ENCODE results near the gene FBXL13.
A peak's percentile ranks its signal among the peaks of the same experiment; 100 is the strongest.
"Not testable (repeated sequence)": the region's sequence is repeated elsewhere in the genome, so short reads cannot be mapped to it uniquely, and the experiment has no call there.

The FBXL13 gene

GRCh38 chr7:102903576-102903975 lies 171.0 kb downstream of the FBXL13 start:
- H3K27ac ChIP-seq (ENCODE audit: insufficient read depth in 1 of 2, low read depth in 1 of 2, low read length in 2 of 2, poor library complexity in 1 of 2, severe bottlenecking in 2 of 2); CTCF ChIA-PET; POLR2A ChIA-PET; H3K27me3 ChIP-seq (replicated peaks in 2 of 5; ENCODE audit: control insufficient read depth in 4 of 5, insufficient read depth in 5 of 5, low read length in 4 of 5); H3K36me3 ChIP-seq (ENCODE audit: control insufficient read depth in 4 of 4, insufficient read depth in 4 of 4, low read length in 3 of 4); H3K4me3 ChIP-seq (ENCODE audit: control insufficient read depth in 1 of 7, extremely low read depth in 1 of 7, insufficient read depth in 4 of 7, low read depth in 2 of 7, low read length in 6 of 7); DNase-seq; H3K4me1 ChIP-seq (ENCODE audit: control extremely low read depth in 1 of 4, control insufficient read depth in 4 of 4, insufficient read depth in 4 of 4, low read length in 3 of 4); H3K9me3 ChIP-seq (ENCODE audit: control extremely low read depth in 1 of 5, control insufficient read depth in 4 of 5, insufficient read depth in 2 of 5, low read depth in 1 of 5, low read length in 4 of 5): not testable (repeated sequence)
- no CpG with 5 or more reads among the region's 1 CpG for WGBS (ENCODE audit: insufficient coverage)

GRCh38 chr7:102902052-102902451 lies 172.5 kb downstream of the FBXL13 start:
- H3K27me3 ChIP-seq (replicated peaks in 2 of 5; ENCODE audit: control insufficient read depth in 4 of 5, insufficient read depth in 5 of 5, low read length in 4 of 5); DNase-seq; H3K4me1 ChIP-seq (ENCODE audit: control extremely low read depth in 1 of 4, control insufficient read depth in 4 of 4, insufficient read depth in 4 of 4, low read length in 3 of 4); H3K4me3 ChIP-seq (ENCODE audit: control insufficient read depth in 1 of 7, extremely low read depth in 1 of 7, insufficient read depth in 4 of 7, low read depth in 2 of 7, low read length in 6 of 7); H3K27ac ChIP-seq (ENCODE audit: insufficient read depth in 1 of 2, low read depth in 1 of 2, low read length in 2 of 2, poor library complexity in 1 of 2, severe bottlenecking in 2 of 2); H3K9me3 ChIP-seq (ENCODE audit: control extremely low read depth in 1 of 5, control insufficient read depth in 4 of 5, insufficient read depth in 2 of 5, low read depth in 1 of 5, low read length in 4 of 5); H3K36me3 ChIP-seq (ENCODE audit: control insufficient read depth in 4 of 4, insufficient read depth in 4 of 4, low read length in 3 of 4): not testable (repeated sequence)
- CTCF ChIA-PET = interaction anchor here (0.9 kb wide), 1 partner anchor 29 kb away, joined by 3 read pairs; no protein-coding TSS in a partner anchor
- POLR2A ChIA-PET = interaction anchor here (0.6 kb wide), 1 partner anchor 228 kb away, joined by 3 read pairs; no protein-coding TSS in a partner anchor
- 100% methylated on average over 1 of the region's 2 CpGs for WGBS (ENCODE audit: insufficient coverage)

- H3K27me3 ChIP-seq (replicated peaks in 2 of 5; ENCODE audit: control insufficient read depth in 4 of 5, insufficient read depth in 5 of 5, low read length in 4 of 5) = no peaks in the 10 kb centered on the region
- no peaks in the 10 kb centered on the region for H3K36me3 ChIP-seq (ENCODE audit: control insufficient read depth in 4 of 4, insufficient read depth in 4 of 4, low read length in 3 of 4)
- WGBS (ENCODE audit: insufficient coverage) = 44% methylated on average over 3 of the region's 5 CpGs
- ChIA-PET CTCF (no interaction called here), POLR2A (no interaction called here)
- H3K4me1 ChIP-seq (ENCODE audit: control extremely low read depth in 1 of 4, control insufficient read depth in 4 of 4, insufficient read depth in 4 of 4, low read length in 3 of 4) = peaks cover 0 to 8% (median 4%) of the 10 kb centered on the region in 4 experiments
- DNase-seq = peak in 2 of 3 donors; percentile 21 to 42
- H3K27ac ChIP-seq (ENCODE audit: insufficient read depth in 1 of 2, low read depth in 1 of 2, low read length in 2 of 2, poor library complexity in 1 of 2, severe bottlenecking in 2 of 2) = no peak overlapping the region
- H3K9me3 ChIP-seq (ENCODE audit: control extremely low read depth in 1 of 5, control insufficient read depth in 4 of 5, insufficient read depth in 2 of 5, low read depth in 1 of 5, low read length in 4 of 5) = no peaks in the 10 kb centered on the region
- no peak overlapping the region for H3K4me3 ChIP-seq (ENCODE audit: control insufficient read depth in 1 of 7, extremely low read depth in 1 of 7, insufficient read depth in 4 of 7, low read depth in 2 of 7, low read length in 6 of 7)
Observed at GRCh38 chr7:102898532-102898859, 176.1 kb downstream of the FBXL13 start.

DNA sequence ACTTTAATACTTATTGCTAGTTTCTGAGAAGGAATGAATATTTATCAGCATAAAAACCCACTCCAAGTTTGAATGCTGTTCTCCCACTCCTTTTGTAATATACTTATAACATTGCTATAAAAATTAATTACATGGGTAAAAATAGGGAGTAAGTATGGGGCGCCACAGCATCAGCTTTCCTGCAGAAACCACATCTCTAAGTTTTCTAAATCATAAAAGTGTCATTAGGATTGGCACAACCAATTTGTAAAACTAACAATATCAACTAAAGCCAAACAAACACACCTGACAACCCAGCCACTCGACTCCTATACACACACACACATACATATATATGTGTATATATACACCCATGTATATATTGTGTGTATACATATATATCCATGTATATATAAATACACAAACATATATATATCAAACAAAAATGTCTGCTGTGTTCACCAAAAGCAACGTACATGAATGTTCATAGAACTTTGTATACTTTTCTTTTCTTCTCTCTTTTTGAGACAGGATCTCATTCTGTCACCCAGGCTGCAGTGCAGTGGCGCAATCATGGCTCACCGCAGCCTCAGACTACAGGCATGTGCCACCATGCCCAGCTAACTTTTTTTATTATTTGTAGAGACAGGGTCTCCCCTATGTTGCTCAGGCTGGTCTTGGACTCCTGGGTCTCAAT lies 176.6 kb downstream of the FBXL13 start:
- POLR2A ChIA-PET = no interaction called here
- Histone ChIP-seq H3K36me3 (ENCODE audit: control insufficient read depth in 4 of 4, insufficient read depth in 4 of 4, low read length in 3 of 4) (no peaks in the 10 kb centered on the region), H3K27ac (ENCODE audit: insufficient read depth in 1 of 2, low read depth in 1 of 2, low read length in 2 of 2, poor library complexity in 1 of 2, severe bottlenecking in 2 of 2) (no peak overlapping the region), H3K9me3 (ENCODE audit: control extremely low read depth in 1 of 5, control insufficient read depth in 4 of 5, insufficient read depth in 2 of 5, low read depth in 1 of 5, low read length in 4 of 5) (no peaks in the 10 kb centered on the region), H3K4me3 (ENCODE audit: control insufficient read depth in 1 of 7, extremely low read depth in 1 of 7, insufficient read depth in 4 of 7, low read depth in 2 of 7, low read length in 6 of 7) (no peak overlapping the region), H3K4me1 (ENCODE audit: control extremely low read depth in 1 of 4, control insufficient read depth in 4 of 4, insufficient read depth in 4 of 4, low read length in 3 of 4) (peaks cover 2 to 10% (median 6%) of the 10 kb centered on the region in 4 experiments), H3K27me3 (replicated peaks in 2 of 5; ENCODE audit: control insufficient read depth in 4 of 5, insufficient read depth in 5 of 5, low read length in 4 of 5) (no peaks in the 10 kb centered on the region)
- no peak for DNase-seq
- 89% methylated on average over 1 of the region's 5 CpGs for WGBS (ENCODE audit: insufficient coverage)
- CTCF ChIA-PET = no interaction called here

DNA sequence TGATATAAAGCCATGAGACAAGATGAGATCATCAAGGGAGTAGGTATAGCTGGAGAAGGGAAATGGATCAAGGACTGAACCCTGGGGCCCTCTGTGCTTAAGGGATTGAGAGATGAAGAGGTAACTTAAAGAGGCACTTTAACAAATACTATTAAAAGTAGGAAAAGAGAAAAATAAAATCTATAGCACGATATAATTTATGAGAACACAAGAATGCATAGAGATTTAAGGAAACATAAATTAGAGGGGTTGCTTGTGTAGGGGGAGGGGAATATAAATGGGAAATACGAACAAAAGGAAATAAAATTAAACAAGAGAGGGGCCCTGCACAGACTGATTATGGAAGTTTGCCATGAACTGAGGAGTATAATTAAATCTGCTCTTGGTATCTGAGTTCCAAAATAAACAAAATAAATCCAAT lies 177.4 kb downstream of the FBXL13 start:
- ChIA-PET CTCF (no interaction called here), POLR2A (no interaction called here)
- Histone ChIP-seq H3K27ac (ENCODE audit: insufficient read depth in 1 of 2, low read depth in 1 of 2, low read length in 2 of 2, poor library complexity in 1 of 2, severe bottlenecking in 2 of 2) (no peak overlapping the region), H3K4me3 (ENCODE audit: control insufficient read depth in 1 of 7, extremely low read depth in 1 of 7, insufficient read depth in 4 of 7, low read depth in 2 of 7, low read length in 6 of 7) (no peak overlapping the region), H3K4me1 (ENCODE audit: control extremely low read depth in 1 of 4, control insufficient read depth in 4 of 4, insufficient read depth in 4 of 4, low read length in 3 of 4) (peaks cover 3 to 18% (median 12%) of the 10 kb centered on the region in 4 experiments), H3K36me3 (ENCODE audit: control insufficient read depth in 4 of 4, insufficient read depth in 4 of 4, low read length in 3 of 4) (no peaks in the 10 kb centered on the region), H3K27me3 (replicated peaks in 2 of 5; ENCODE audit: control insufficient read depth in 4 of 5, insufficient read depth in 5 of 5, low read length in 4 of 5) (no peaks in the 10 kb centered on the region), H3K9me3 (ENCODE audit: control extremely low read depth in 1 of 5, control insufficient read depth in 4 of 5, insufficient read depth in 2 of 5, low read depth in 1 of 5, low read length in 4 of 5) (no peaks in the 10 kb centered on the region)
- DNase-seq = no peak
- WGBS (ENCODE audit: insufficient coverage) = 0% methylated on average over 1 of the region's 2 CpGs

DNA sequence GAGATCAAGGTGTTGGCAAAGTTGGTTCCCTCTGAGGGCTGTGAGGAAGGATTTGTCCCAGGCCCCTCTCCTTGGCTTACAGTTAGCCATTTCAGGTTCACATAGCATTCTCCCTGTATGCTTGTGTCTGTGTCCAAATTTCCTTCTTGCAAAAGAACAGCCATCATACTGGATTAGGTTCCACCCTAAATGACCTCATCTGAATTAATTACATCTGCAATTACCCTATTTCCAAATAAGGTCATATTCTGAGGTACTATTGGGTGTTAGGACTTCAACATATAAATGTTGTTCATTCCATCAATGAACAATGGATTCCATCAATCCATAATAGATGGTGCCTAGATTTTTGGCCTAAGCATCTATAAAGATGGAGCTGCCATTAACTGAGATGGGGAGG lies 178.0 kb downstream of the FBXL13 start:
- no peak overlapping the region for H3K27ac ChIP-seq (ENCODE audit: insufficient read depth in 1 of 2, low read depth in 1 of 2, low read length in 2 of 2, poor library complexity in 1 of 2, severe bottlenecking in 2 of 2)
- H3K4me1 ChIP-seq (ENCODE audit: control extremely low read depth in 1 of 4, control insufficient read depth in 4 of 4, insufficient read depth in 4 of 4, low read length in 3 of 4) = peaks cover 3 to 22% (median 15%) of the 10 kb centered on the region in 4 experiments
- no peak overlapping the region for H3K4me3 ChIP-seq (ENCODE audit: control insufficient read depth in 1 of 7, extremely low read depth in 1 of 7, insufficient read depth in 4 of 7, low read depth in 2 of 7, low read length in 6 of 7)
- no peak for DNase-seq
- no peaks in the 10 kb centered on the region for H3K9me3 ChIP-seq (ENCODE audit: control extremely low read depth in 1 of 5, control insufficient read depth in 4 of 5, insufficient read depth in 2 of 5, low read depth in 1 of 5, low read length in 4 of 5)
- H3K36me3 ChIP-seq (ENCODE audit: control insufficient read depth in 4 of 4, insufficient read depth in 4 of 4, low read length in 3 of 4) = no peaks in the 10 kb centered on the region
- no peaks in the 10 kb centered on the region for H3K27me3 ChIP-seq (replicated peaks in 2 of 5; ENCODE audit: control insufficient read depth in 4 of 5, insufficient read depth in 5 of 5, low read length in 4 of 5)
- ChIA-PET CTCF (no interaction called here), POLR2A (interaction anchor here (0.7 kb wide), 1 partner anchor 517 kb away, joined by 3 read pairs; no protein-coding TSS in a partner anchor)

- 67% methylated on average over 2 of the region's 3 CpGs for whole genome bisulfite sequencing (ENCODE audit: insufficient coverage)
- H3K4me3 ChIP-seq (ENCODE audit: control insufficient read depth in 1 of 7, extremely low read depth in 1 of 7, insufficient read depth in 4 of 7, low read depth in 2 of 7, low read length in 6 of 7) = no peak overlapping the region
- CTCF ChIA-PET = no interaction called here
- peaks cover 3 to 29% (median 22%) of the 10 kb centered on the region in 4 experiments for H3K4me1 ChIP-seq (ENCODE audit: control extremely low read depth in 1 of 4, control insufficient read depth in 4 of 4, insufficient read depth in 4 of 4, low read length in 3 of 4)
- no peaks in the 10 kb centered on the region for H3K36me3 ChIP-seq (ENCODE audit: control insufficient read depth in 4 of 4, insufficient read depth in 4 of 4, low read length in 3 of 4)
- no peak for DNase-seq
- no peaks in the 10 kb centered on the region for H3K27me3 ChIP-seq (replicated peaks in 2 of 5; ENCODE audit: control insufficient read depth in 4 of 5, insufficient read depth in 5 of 5, low read length in 4 of 5)
- no peak overlapping the region for H3K27ac ChIP-seq (ENCODE audit: insufficient read depth in 1 of 2, low read depth in 1 of 2, low read length in 2 of 2, poor library complexity in 1 of 2, severe bottlenecking in 2 of 2)
- POLR2A ChIA-PET = no interaction called here
- H3K9me3 ChIP-seq (ENCODE audit: control extremely low read depth in 1 of 5, control insufficient read depth in 4 of 5, insufficient read depth in 2 of 5, low read depth in 1 of 5, low read length in 4 of 5) = no peaks in the 10 kb centered on the region
Observed at GRCh38 chr7:102895602-102896001, 179.0 kb downstream of the FBXL13 start.

Data from common myeloid progenitor, CD34-positive (primary cell).